Hepatic stellate cell (primary cell): ENCODE results near the gene TMEM14A.

ENCODE experiments used
- DNase-seq: peaks from one replicate; pipeline ENCODE4 v3.0.0; 2011; ENCODE audit warnings: low spot score

TMEM14A gene

DNA sequence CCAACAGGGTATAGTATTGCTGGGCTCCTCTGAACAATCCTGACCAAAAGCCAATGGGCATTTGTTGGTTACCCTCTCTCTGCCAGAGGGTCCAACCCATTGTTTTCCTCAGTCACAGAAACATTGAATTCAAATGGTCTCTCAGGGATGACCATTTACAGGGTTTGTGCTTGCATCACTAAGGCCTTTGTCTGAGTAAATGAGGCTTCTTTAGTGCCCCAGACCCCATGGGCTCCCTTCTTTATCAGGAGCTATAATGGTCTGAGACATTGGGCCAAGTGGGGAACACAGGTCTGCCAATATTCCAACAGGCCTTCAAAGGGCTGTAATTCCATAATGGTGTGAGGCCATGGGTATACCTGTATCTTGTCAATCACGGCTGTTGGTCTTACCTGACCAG lies 65.2 kb downstream of the TMEM14A start:
- no peak for DNase-seq
